Measurements from ENCODE around the gene C9orf72. TPM values are rescaled to one million over a fixed set of nuclear protein-coding genes. Genes with fewer than 3 reads are reported as not detected.

Gene C9orf72
- total RNA-seq, 4 donors from 2014 or later, result 7.9 to 31.0 (median 15.0) TPM

DNA sequence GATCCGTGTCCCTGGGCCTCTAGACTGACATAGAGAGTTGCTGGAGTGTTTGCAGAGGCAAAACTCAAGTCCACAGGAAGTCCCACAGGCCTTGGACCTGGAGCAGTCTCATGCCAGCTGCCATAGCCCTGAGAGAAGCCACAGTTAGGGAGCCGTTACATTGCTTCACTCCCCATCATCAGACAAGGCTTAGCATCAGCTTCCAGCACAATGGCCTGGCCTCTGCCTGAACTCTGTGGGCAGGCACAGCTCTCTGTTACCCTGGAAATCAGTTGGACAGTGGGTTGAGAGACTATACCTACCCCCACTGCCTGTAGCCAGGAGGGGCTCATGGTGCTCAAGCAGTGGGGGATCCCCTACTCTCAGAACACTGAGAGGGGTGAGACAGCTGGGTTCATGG lies 16.2 kb upstream of the C9orf72 start:
- no peak for DNase-seq
- Histone ChIP-seq H3K9me3 (no peaks in the 10 kb centered on the region), H3K36me3 (no peaks in the 10 kb centered on the region), H3K27me3 (no peaks in the 10 kb centered on the region), H3K27ac (no peak overlapping the region), H3K4me3 (no peak overlapping the region), H3K4me1 (no peaks in the 10 kb centered on the region)
- in situ Hi-C loops (cut with MboI; ENCODE audit: low pct_ligation_motif_present in 1 of 4, low pct_unique_long_range_greater_than_20kb in 1 of 4, low sequenced_read_pairs in 3 of 4), result no loop called here
- intact Hi-C loops (cut with DNase I; ENCODE audit: low total_unique reads), result no loop called here
- TF ChIP-seq EP300 (IDR thresholded peaks at IDR 0.05; ENCODE audit: low read depth) (no peak), POLR2A (IDR thresholded peaks at IDR 0.05) (no peak), POLR2AphosphoS5 (IDR thresholded peaks at IDR 0.05) (no peak)
- TF ChIP-seq, protein P1, sequence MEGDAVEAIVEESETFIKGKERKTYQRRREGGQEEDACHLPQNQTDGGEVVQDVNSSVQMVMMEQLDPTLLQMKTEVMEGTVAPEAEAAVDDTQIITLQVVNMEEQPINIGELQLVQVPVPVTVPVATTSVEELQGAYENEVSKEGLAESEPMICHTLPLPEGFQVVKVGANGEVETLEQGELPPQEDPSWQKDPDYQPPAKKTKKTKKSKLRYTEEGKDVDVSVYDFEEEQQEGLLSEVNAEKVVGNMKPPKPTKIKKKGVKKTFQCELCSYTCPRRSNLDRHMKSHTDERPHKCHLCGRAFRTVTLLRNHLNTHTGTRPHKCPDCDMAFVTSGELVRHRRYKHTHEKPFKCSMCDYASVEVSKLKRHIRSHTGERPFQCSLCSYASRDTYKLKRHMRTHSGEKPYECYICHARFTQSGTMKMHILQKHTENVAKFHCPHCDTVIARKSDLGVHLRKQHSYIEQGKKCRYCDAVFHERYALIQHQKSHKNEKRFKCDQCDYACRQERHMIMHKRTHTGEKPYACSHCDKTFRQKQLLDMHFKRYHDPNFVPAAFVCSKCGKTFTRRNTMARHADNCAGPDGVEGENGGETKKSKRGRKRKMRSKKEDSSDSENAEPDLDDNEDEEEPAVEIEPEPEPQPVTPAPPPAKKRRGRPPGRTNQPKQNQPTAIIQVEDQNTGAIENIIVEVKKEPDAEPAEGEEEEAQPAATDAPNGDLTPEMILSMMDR (IDR thresholded peaks at IDR 0.05), result no peak
- 75 to 88% methylated on average over 1 to 2 of the region's 2 CpGs for WGBS, 2 donors (ENCODE audit: low coverage in 1 of 2)

DNA sequence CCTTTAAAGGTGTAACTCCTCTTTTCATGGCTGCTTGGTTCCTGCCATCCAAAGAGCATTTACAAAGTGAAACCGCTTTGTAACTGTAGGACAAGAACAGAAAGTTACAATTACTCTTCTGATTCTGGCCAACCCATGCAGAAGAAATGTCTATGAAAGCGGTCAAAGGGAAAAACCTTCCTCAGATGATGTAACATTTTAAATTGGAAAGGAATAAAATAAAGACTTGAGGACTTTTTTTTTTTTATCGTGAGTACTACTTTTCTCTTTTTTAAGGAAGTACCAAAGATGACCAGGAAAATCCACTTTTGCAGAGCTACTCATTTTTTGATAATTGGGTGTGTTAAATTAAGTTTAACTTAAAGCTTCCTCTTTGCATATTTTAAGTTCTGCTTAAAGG lies 13.0 kb upstream of the C9orf72 start:
- WGBS, 2 donors (ENCODE audit: low coverage in 1 of 2), result 72 to 78% methylated on average over 3 of the region's 3 CpGs

DNA sequence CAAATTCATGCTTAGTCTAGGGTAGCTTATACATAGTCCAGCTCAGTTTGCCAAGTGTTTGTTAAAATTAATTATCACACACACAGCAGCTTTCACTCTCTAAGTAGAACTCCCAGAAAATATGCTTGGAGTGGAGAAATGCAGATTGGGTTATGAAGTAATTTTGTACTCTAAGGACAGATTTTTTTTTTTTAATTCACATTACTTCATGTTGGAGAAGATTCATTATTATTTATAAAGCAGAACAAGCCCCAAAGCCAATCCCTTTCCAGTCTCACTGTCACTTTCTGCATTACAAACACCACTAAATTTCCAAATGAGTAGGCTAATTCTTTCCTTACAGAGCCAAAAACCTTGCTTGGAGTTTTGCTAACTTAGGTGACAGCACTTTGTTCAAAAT lies 11.7 kb upstream of the C9orf72 start:
- TF ChIP-seq POLR2AphosphoS5 (IDR thresholded peaks at IDR 0.05) (no peak), EP300 (IDR thresholded peaks at IDR 0.05; ENCODE audit: low read depth) (no peak), POLR2A (IDR thresholded peaks at IDR 0.05) (no peak)
- TF ChIP-seq, protein P1 (IDR thresholded peaks at IDR 0.05), result no peak
- Histone ChIP-seq H3K4me3 (no peak overlapping the region), H3K9me3 (no peaks in the 10 kb centered on the region), H3K27me3 (no peaks in the 10 kb centered on the region), H3K27ac (no peak overlapping the region), H3K36me3 (no peaks in the 10 kb centered on the region), H3K4me1 (no peaks in the 10 kb centered on the region)
- intact Hi-C loops (cut with DNase I; ENCODE audit: low total_unique reads), result no loop called here
- in situ Hi-C loops (cut with MboI; ENCODE audit: low pct_ligation_motif_present in 1 of 4, low pct_unique_long_range_greater_than_20kb in 1 of 4, low sequenced_read_pairs in 3 of 4), result no loop called here
- DNase-seq, result no peak

More for the DNA sequence above, 13.0 kb upstream of the C9orf72 start:
- TF ChIP-seq POLR2A (IDR thresholded peaks at IDR 0.05) (no peak), POLR2AphosphoS5 (IDR thresholded peaks at IDR 0.05) (no peak)
- Histone ChIP-seq H3K36me3 (no peaks in the 10 kb centered on the region), H3K27ac (no peak overlapping the region), H3K9me3 (no peaks in the 10 kb centered on the region), H3K4me1 (no peaks in the 10 kb centered on the region), H3K27me3 (no peaks in the 10 kb centered on the region), H3K4me3 (no peak overlapping the region)
- in situ Hi-C loops (cut with MboI; ENCODE audit: low pct_ligation_motif_present in 1 of 4, low pct_unique_long_range_greater_than_20kb in 1 of 4, low sequenced_read_pairs in 3 of 4), result no loop called here
- intact Hi-C loops (cut with DNase I; ENCODE audit: low total_unique reads), result no loop called here
- DNase-seq, result no peak

DNA sequence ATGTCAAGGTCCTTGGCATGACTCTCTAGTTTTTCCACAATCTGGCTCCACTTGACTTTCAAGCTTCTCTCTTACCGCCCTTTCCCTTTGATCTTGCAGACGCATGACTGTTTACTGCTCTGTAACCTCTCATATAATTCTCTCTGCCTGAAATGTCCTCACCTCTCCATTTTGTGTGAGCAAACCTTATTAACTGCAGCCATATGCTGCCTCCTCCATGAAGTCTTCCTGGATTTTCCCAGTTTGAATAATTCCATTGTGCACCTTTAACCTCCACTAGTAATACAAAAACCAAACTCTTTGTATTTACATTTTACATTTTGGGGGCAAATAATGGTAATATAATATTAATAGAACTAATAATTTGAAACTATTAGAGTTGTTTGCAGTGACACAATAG lies 9.5 kb upstream of the C9orf72 start:
- Histone ChIP-seq H3K4me3 (no peak overlapping the region), H3K27ac (no peak overlapping the region), H3K9me3 (no peaks in the 10 kb centered on the region), H3K27me3 (no peaks in the 10 kb centered on the region), H3K36me3 (no peaks in the 10 kb centered on the region), H3K4me1 (no peaks in the 10 kb centered on the region)
- WGBS, 2 donors (ENCODE audit: low coverage in 1 of 2), result 57 to 72% methylated on average over 2 of the region's 2 CpGs
- in situ Hi-C loops (cut with MboI; ENCODE audit: low pct_ligation_motif_present in 1 of 4, low pct_unique_long_range_greater_than_20kb in 1 of 4, low sequenced_read_pairs in 3 of 4), result no loop called here
- TF ChIP-seq EP300 (IDR thresholded peaks at IDR 0.05; ENCODE audit: low read depth) (no peak), POLR2AphosphoS5 (IDR thresholded peaks at IDR 0.05) (no peak), POLR2A (IDR thresholded peaks at IDR 0.05) (no peak)
- TF ChIP-seq, protein P1 (IDR thresholded peaks at IDR 0.05), result no peak
- intact Hi-C loops (cut with DNase I; ENCODE audit: low total_unique reads), result no loop called here
- no peak for DNase-seq

DNA sequence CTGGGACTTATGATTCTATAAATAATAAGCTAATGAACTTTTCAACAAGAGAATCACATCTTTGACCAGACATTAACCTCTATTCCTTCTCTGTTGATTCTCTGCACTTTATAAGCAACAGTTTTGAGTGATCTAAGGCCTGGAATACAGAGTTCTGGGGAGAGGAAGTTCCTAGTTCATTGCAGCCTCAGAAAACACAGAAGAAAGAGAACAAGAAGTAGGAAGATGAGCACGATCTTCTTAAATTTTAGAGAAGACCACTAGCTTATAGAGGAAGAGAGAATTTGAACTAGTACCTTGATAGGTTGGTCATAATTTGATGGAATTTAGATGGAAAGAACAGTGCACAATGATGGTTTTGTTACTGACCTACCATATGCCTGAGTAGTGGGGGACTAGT lies 8.5 kb upstream of the C9orf72 start:
- 69 to 71% methylated on average over 1 of the region's 1 CpG for WGBS, 2 donors (ENCODE audit: low coverage in 1 of 2)
- Histone ChIP-seq H3K9me3 (no peaks in the 10 kb centered on the region), H3K27ac (no peak overlapping the region), H3K36me3 (no peaks in the 10 kb centered on the region), H3K27me3 (no peaks in the 10 kb centered on the region), H3K4me3 (no peak overlapping the region), H3K4me1 (no peaks in the 10 kb centered on the region)
- no peak for TF ChIP-seq POLR2A (IDR thresholded peaks at IDR 0.05)
- TF ChIP-seq EP300 (IDR thresholded peaks at IDR 0.05; ENCODE audit: low read depth), result no peak
- TF ChIP-seq, protein P1 (IDR thresholded peaks at IDR 0.05), result no peak
- no peak for TF ChIP-seq POLR2AphosphoS5 (IDR thresholded peaks at IDR 0.05)
- DNase-seq, result no peak
- intact Hi-C loops (cut with DNase I; ENCODE audit: low total_unique reads) (no loop called here), in situ Hi-C loops (cut with MboI; ENCODE audit: low pct_ligation_motif_present in 1 of 4, low pct_unique_long_range_greater_than_20kb in 1 of 4, low sequenced_read_pairs in 3 of 4) (no loop called here)
